SU-DHL-6 (cell line): ENCODE measurements around the gene IL13RA2.

Experiments used
- CTCF ChIP-seq: fragments of 200-600 bp; sonication (generic); IDR thresholded peaks from one replicate; pipeline ENCODE4 v1.5.1; 2017; ENCODE audit warnings: antibody characterized with exemption, mild to moderate bottlenecking, low read length, moderate library complexity; ENCODE audit not compliant: insufficient read depth, poor library complexity, severe bottlenecking
- EZH2phosphoT487 ChIP-seq: fragments of 200-600 bp; sonication (generic), shearing (Covaris generic); conservative IDR thresholded peaks from 2 replicates; pipeline ENCODE4 v1.6.1; 2018; ENCODE audit warnings: mild to moderate bottlenecking, antibody characterized with exemption, low read length, moderate library complexity, mixed read lengths

DNA sequence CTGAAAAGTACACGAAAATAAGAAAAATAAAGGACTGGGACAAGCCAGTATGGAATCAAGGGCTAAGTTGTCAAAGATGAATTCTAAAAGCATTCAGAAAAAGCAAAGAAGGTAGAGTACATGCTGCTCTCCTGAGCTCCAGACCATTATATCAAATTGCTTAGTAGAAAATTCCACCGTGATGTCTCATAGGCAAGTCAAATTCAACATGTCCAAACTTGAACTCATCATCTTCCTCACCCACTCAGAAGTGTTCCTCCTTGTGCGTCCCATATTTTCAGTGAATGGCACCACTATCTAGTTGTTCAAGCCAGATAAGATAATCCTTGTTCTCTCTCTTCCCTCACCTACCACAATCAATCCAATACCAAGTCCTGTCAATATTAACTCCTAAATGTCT is 37.5 kb upstream of the IL13RA2 start:
- TF ChIP-seq CTCF (no peak), EZH2phosphoT487 (no peak)
